Right ventricle myocardium superior (tissue), 1 donor: ENCODE measurements around the gene MCM9. TPM values are rescaled to one million over a fixed set of nuclear protein-coding genes. Genes with fewer than 3 reads are reported as not detected.

ENCODE experiments used
- total RNA-seq: library from RNA; stranded (reverse); fragmentation: NEBNext Ultra II Directional; extraction: Animal tissue kit (Norgen Biotek cat#: 25700); gene quantifications from one replicate; pipeline ENCODE4 v1.2.1, GENCODE V29; 2021
- donor health status: DM: no; HTN: yes; CAD: no; lungs with severe emphysema.

MCM9 gene
- total RNA-seq, 1 donor from 2014 or later: 4.8 TPM

Other genes starting within 250 kb of the MCM9 start
- gene ASF1A, start 41.0 kb downstream of the MCM9 start, total RNA-seq: 26.0 TPM
- 1.6 TPM for gene FAM184A, start 143.5 kb upstream of the MCM9 start, total RNA-seq